Caco-2 (cell line): Measurements from ENCODE around the gene FLT1. TPM values are rescaled to one million over a fixed set of nuclear protein-coding genes. Genes with fewer than 3 reads are reported as not detected.

Experiments used
- BruUV-seq: library from RNA; stranded (reverse); fragments of 400-500 nt; replicated peaks from 2 replicates; lab custom pipeline; 2021; lab: Mats Ljungman, UMichigan
- CTCF ChIA-PET: fragments of 300-600 bp; sonication (Branson Sonifier 250); formaldehyde crosslinking; loops from one replicate; lab custom pipeline; 2022; ENCODE audit warnings: antibody characterized with exemption; lab: Charles Lee
- POLR2A ChIA-PET: fragments of 300-600 bp; sonication (Branson Sonifier 250); formaldehyde crosslinking; loops from one replicate; lab custom pipeline; 2022; ENCODE audit warnings: antibody characterized with exemption; lab: Charles Lee
- DNase-seq, 2 experiments: peaks; one replicate each; pipeline versions ENCODE4 v3.0.0 to v3.0.0-alpha.2; 2020 to 2022
- H3K27me3 ChIP-seq: replicated peaks from 2 replicates; pipeline ENCODE4 v1.6.0; 2011; ENCODE audit warnings: low read length; ENCODE audit not compliant: control insufficient read depth, insufficient read depth
- H3K36me3 ChIP-seq: 2 replicates; pipeline ENCODE4 v1.5.1; 2011; ENCODE audit warnings: low read length; ENCODE audit not compliant: control insufficient read depth, insufficient read depth
- H3K4me1 ChIP-seq: fragments of 250-450 bp; sonication (Bioruptor Pico); 2 replicates; pipeline ENCODE4 v1.5.1; 2020; ENCODE audit warnings: mild to moderate bottlenecking
- H3K4me3 ChIP-seq: 2 replicates; pipeline ENCODE4 v1.5.1; 2011; ENCODE audit warnings: low read depth, mild to moderate bottlenecking, control low read depth, low read length
- H3K9me3 ChIP-seq: fragments of 250-450 bp; sonication (Bioruptor Pico); 2 replicates; pipeline ENCODE4 v1.5.1; 2020; ENCODE audit warnings: mild to moderate bottlenecking, moderate library complexity
- H3K27ac Mint-ChIP-seq: one replicate; pipeline ENCODE4 v1.8.0; 2022; ENCODE audit warnings: mixed read lengths; ENCODE audit not compliant: unreplicated experiment
- H3K27me3 Mint-ChIP-seq: one replicate; pipeline ENCODE4 v1.8.0; 2022; ENCODE audit warnings: mixed read lengths; ENCODE audit not compliant: insufficient read depth, unreplicated experiment
- H3K36me3 Mint-ChIP-seq: one replicate; pipeline ENCODE4 v1.8.0; 2022; ENCODE audit warnings: mild to moderate bottlenecking, mixed read lengths; ENCODE audit not compliant: insufficient read depth, unreplicated experiment
- H3K4me1 Mint-ChIP-seq: one replicate; pipeline ENCODE4 v1.8.0; 2022; ENCODE audit warnings: low read depth, mixed read lengths; ENCODE audit not compliant: unreplicated experiment
- H3K4me3 Mint-ChIP-seq: one replicate; pipeline ENCODE4 v1.8.0; 2022; ENCODE audit warnings: mild to moderate bottlenecking, moderate library complexity, mixed read lengths; ENCODE audit not compliant: unreplicated experiment
- H3K9me3 Mint-ChIP-seq: one replicate; pipeline ENCODE4 v1.8.0; 2022; ENCODE audit warnings: mixed read lengths; ENCODE audit not compliant: unreplicated experiment
- CTCF ChIP-seq, 2 experiments: fragments of 200-600 bp in 1 of 2; IDR thresholded peaks; 1 replicate in 1 of 2; 2 replicates in 1 of 2; pipeline versions ENCODE4 v1.5.1 to v1.8.0; 2011 to 2022; ENCODE audit warnings: antibody characterized with exemption in 1 of 2, control low read depth in 1 of 2, inconsistent platforms in 1 of 2, low read depth in 1 of 2, low read length in 1 of 2, mild to moderate bottlenecking in 1 of 2, moderate library complexity in 1 of 2; ENCODE audit not compliant: insufficient read depth in 1 of 2, severe bottlenecking in 1 of 2, unreplicated experiment in 1 of 2
- intact Hi-C: fragments of 100-400 bp; cut with micrococcal nuclease; formaldehyde crosslinking; loops from one replicate; pipeline ENCODE4 v1.10.0; 2022; ENCODE audit not compliant: unreplicated experiment
- total RNA-seq: library from RNA; stranded (reverse); gene quantifications from 2 replicates; pipeline ENCODE4 v1.2.3, GENCODE V29; 2022

FLT1 gene
- total RNA-seq, 1 experiment from 2014 or later: 0.66 TPM

- H3K27me3 ChIP-seq: no peaks in the 10 kb centered on the region
- TF ChIP-seq CTCF (IDR thresholded peaks at IDR 0.05; ENCODE audit: insufficient read depth in 1 of 2, low read depth in 1 of 2, low read length in 1 of 2, severe bottlenecking in 1 of 2, unreplicated experiment in 1 of 2): no peak
- H3K4me1 Mint-ChIP-seq: no peaks in the 10 kb centered on the region
- ChIA-PET CTCF (interaction anchor here (0.7 kb wide), 1 partner anchor 39 kb away, joined by 3 read pairs; no protein-coding TSS in a partner anchor), POLR2A (no interaction called here)
- H3K27me3 Mint-ChIP-seq: peaks cover 5% of the 10 kb centered on the region
- H3K36me3 ChIP-seq: no peaks in the 10 kb centered on the region
- BruUV-seq: no TSS peak
- DNase-seq: no peak
- no peaks in the 10 kb centered on the region for H3K36me3 Mint-ChIP-seq
- H3K9me3 Mint-ChIP-seq: no peaks in the 10 kb centered on the region
- intact Hi-C loops: no loop called here
- H3K4me3 ChIP-seq: no peak overlapping the region
- no peaks in the 10 kb centered on the region for H3K9me3 ChIP-seq
- H3K4me3 Mint-ChIP-seq: no peak overlapping the region
- H3K27ac Mint-ChIP-seq: no peak overlapping the region
- H3K4me1 ChIP-seq: no peaks in the 10 kb centered on the region
These were observed 56.9 kb downstream of the FLT1 start for GRCh38 chr13:28438067-28438466.

GRCh38 chr13:28435917-28436316 lies 59.0 kb downstream of the FLT1 start:
- Mint-ChIP-seq H3K36me3 (no peaks in the 10 kb centered on the region), H3K4me1 (no peaks in the 10 kb centered on the region), H3K27ac (no peak overlapping the region), H3K9me3 (no peaks in the 10 kb centered on the region), H3K27me3 (peaks cover 5% of the 10 kb centered on the region), H3K4me3 (no peak overlapping the region)
- no peak overlapping the region for H3K4me3 ChIP-seq
- H3K4me1 ChIP-seq: no peaks in the 10 kb centered on the region
- H3K9me3 ChIP-seq: no peaks in the 10 kb centered on the region
- TF ChIP-seq CTCF (IDR thresholded peaks at IDR 0.05; ENCODE audit: insufficient read depth in 1 of 2, low read depth in 1 of 2, low read length in 1 of 2, severe bottlenecking in 1 of 2, unreplicated experiment in 1 of 2): no peak
- DNase-seq: no peak
- CTCF ChIA-PET: no interaction called here
- BruUV-seq: no TSS peak
- H3K27me3 ChIP-seq: no peaks in the 10 kb centered on the region; the same call in 1 of the 2 replicates
- POLR2A ChIA-PET: no interaction called here
- intact Hi-C loops: no loop called here
- no peaks in the 10 kb centered on the region for H3K36me3 ChIP-seq

GRCh38 chr13:28434926-28435325 lies 60.0 kb downstream of the FLT1 start:
- H3K9me3 Mint-ChIP-seq: no peaks in the 10 kb centered on the region
- ChIA-PET CTCF (no interaction called here), POLR2A (no interaction called here)
- H3K27me3 ChIP-seq: no peaks in the 10 kb centered on the region; the same call in 1 of the 2 replicates
- H3K4me1 Mint-ChIP-seq: no peaks in the 10 kb centered on the region
- no peaks in the 10 kb centered on the region for H3K27me3 Mint-ChIP-seq
- no peak overlapping the region for H3K27ac Mint-ChIP-seq
- no peaks in the 10 kb centered on the region for H3K36me3 Mint-ChIP-seq
- intact Hi-C loops: no loop called here
- BruUV-seq: no TSS peak
- no peak overlapping the region for H3K4me3 Mint-ChIP-seq
- no peaks in the 10 kb centered on the region for H3K9me3 ChIP-seq
- no peaks in the 10 kb centered on the region for H3K36me3 ChIP-seq
- no peaks in the 10 kb centered on the region for H3K4me1 ChIP-seq
- DNase-seq: no peak
- no peak overlapping the region for H3K4me3 ChIP-seq
- TF ChIP-seq CTCF (IDR thresholded peaks at IDR 0.05; ENCODE audit: insufficient read depth in 1 of 2, low read depth in 1 of 2, low read length in 1 of 2, severe bottlenecking in 1 of 2, unreplicated experiment in 1 of 2): no peak
